Right lobe of liver (tissue), 4 donors: ENCODE results near the gene PARVB.

Source experiments
- CTCF ChIP-seq, 4 donors: fragments of 200-600 bp in 3 of 4; fragments of 450-650 bp in 1 of 4; IDR thresholded peaks; one replicate each; pipeline versions ENCODE4 v1.5.1 to v1.8.0; 2016 to 2022; ENCODE audit warnings: antibody characterized with exemption in 4 of 4, mild to moderate bottlenecking in 2 of 4
- POLR2A ChIP-seq: fragments of 450-650 bp; IDR thresholded peaks from one replicate; pipeline ENCODE4 v1.6.1; 2017; ENCODE audit warnings: antibody characterized with exemption, mild to moderate bottlenecking
- donor health status: DM: no; HTN: no; CAD: no.
- donor health status: DM: no; HTN: no; CAD: no.
- donor health status: DM: no; HTN: yes; CAD: no.

- TF ChIP-seq CTCF (IDR thresholded peaks at IDR 0.05) (no peak), POLR2A (no peak)
These were observed 102.7 kb downstream of the PARVB start for GRCh38 chr22:44126807-44127206.
